GM18520 (cell line): ENCODE results near the gene SHROOM3.

Experiments used
- ATAC-seq: cut with Tn5 transposase; IDR thresholded peaks from one replicate; pipeline ENCODE4 v1.9.1; 2021; ENCODE audit not compliant: unreplicated experiment

SHROOM3 gene

GRCh38 chr4:76651616-76652015 is 216.6 kb downstream of the SHROOM3 start:
- no peak for ATAC-seq

GRCh38 chr4:76652389-76652788 is 217.4 kb downstream of the SHROOM3 start:
- ATAC-seq, result no peak

- no peak for ATAC-seq
Observed at GRCh38 chr4:76654084-76654483, 219.1 kb downstream of the SHROOM3 start.

- ATAC-seq, result no peak
Observed at GRCh38 chr4:76654791-76655190, 219.8 kb downstream of the SHROOM3 start.

- ATAC-seq, result no peak
Observed at GRCh38 chr4:76655566-76656479, 220.8 kb downstream of the SHROOM3 start.

- no peak for ATAC-seq
Observed at GRCh38 chr4:76657443-76657842, 222.4 kb downstream of the SHROOM3 start.

- no peak for ATAC-seq
Observed at GRCh38 chr4:76658231-76659102, 223.4 kb downstream of the SHROOM3 start.

GRCh38 chr4:76659103-76659490 is 224.1 kb downstream of the SHROOM3 start:
- no peak for ATAC-seq

- ATAC-seq, result no peak
Observed at GRCh38 chr4:76663824-76664223, 228.8 kb downstream of the SHROOM3 start.

GRCh38 chr4:76665153-76665552 is 230.1 kb downstream of the SHROOM3 start:
- no peak for ATAC-seq

GRCh38 chr4:76665721-76666120 is 230.7 kb downstream of the SHROOM3 start:
- ATAC-seq, result no peak

GRCh38 chr4:76666944-76667532 is 232.0 kb downstream of the SHROOM3 start:
- no peak for ATAC-seq

- no peak for ATAC-seq
Observed at GRCh38 chr4:76670631-76671030, 235.6 kb downstream of the SHROOM3 start.

- ATAC-seq, result no peak
Observed at GRCh38 chr4:76673362-76673761, 238.3 kb downstream of the SHROOM3 start.

- ATAC-seq, result no peak
Observed at GRCh38 chr4:76674983-76675382, 240.0 kb downstream of the SHROOM3 start.

GRCh38 chr4:76677571-76678326 is 242.7 kb downstream of the SHROOM3 start:
- no peak for ATAC-seq

- no peak for ATAC-seq
Observed at GRCh38 chr4:76679691-76680090, 244.7 kb downstream of the SHROOM3 start.

GRCh38 chr4:76680952-76681351 is 245.9 kb downstream of the SHROOM3 start:
- no peak for ATAC-seq

- ATAC-seq, result no peak
Observed at GRCh38 chr4:76681996-76682395, 247.0 kb downstream of the SHROOM3 start.

GRCh38 chr4:76683144-76683543 is 248.1 kb downstream of the SHROOM3 start:
- no peak for ATAC-seq
